HepG2 (cell line): Measurements from ENCODE around the gene LHX5. TPM values are rescaled to one million over a fixed set of nuclear protein-coding genes. Genes with fewer than 3 reads are reported as not detected.

Source experiments
- ATF1 ChIP-seq: IDR thresholded peaks from 2 replicates; pipeline ENCODE4 v1.6.1; 2016; ENCODE audit warnings: mild to moderate bottlenecking, control low read depth
- ATM ChIP-seq: fragments of 450-650 bp; IDR thresholded peaks from 2 replicates; pipeline ENCODE4 v1.7.1; 2017; ENCODE audit warnings: mild to moderate bottlenecking, borderline replicate concordance
- ELF4 ChIP-seq: sonication (generic); formaldehyde crosslinking; IDR thresholded peaks from 2 replicates; pipeline ENCODE4 v1.5.0; 2020; ENCODE audit warnings: missing genetic modification reagents, mild to moderate bottlenecking, moderate library complexity, borderline replicate concordance
- GMEB1 ChIP-seq: sonication (generic); formaldehyde crosslinking; IDR thresholded peaks from 2 replicates; pipeline ENCODE4 v1.5.1; 2020; ENCODE audit warnings: missing genetic modification reagents, mild to moderate bottlenecking, borderline replicate concordance
- MXI1 ChIP-seq: IDR thresholded peaks from 3 replicates; pipeline ENCODE4 v1.6.1; 2012; ENCODE audit warnings: low read depth, low read length, inconsistent platforms, borderline replicate concordance
- NCOA5 ChIP-seq: sonication (generic); formaldehyde crosslinking; IDR thresholded peaks from 2 replicates; pipeline ENCODE4 v1.4.0; 2020; ENCODE audit warnings: missing genetic modification reagents
- NFIC ChIP-seq: IDR thresholded peaks from 2 replicates; pipeline ENCODE4 v1.6.1; 2012; ENCODE audit warnings: mild to moderate bottlenecking, low read length, inconsistent platforms
- NRL ChIP-seq: sonication (generic); formaldehyde crosslinking; IDR thresholded peaks from 2 replicates; pipeline ENCODE4 v1.5.0; 2020; ENCODE audit warnings: missing genetic modification reagents, mild to moderate bottlenecking, moderate library complexity, borderline replicate concordance
- PHB2 ChIP-seq: fragments of 450-650 bp; IDR thresholded peaks from 2 replicates; pipeline ENCODE4 v1.6.1; 2018; ENCODE audit not compliant: partially characterized antibody
- RAD51 ChIP-seq: fragments of 450-650 bp; IDR thresholded peaks from 2 replicates; pipeline ENCODE4 v1.6.1; 2016; ENCODE audit warnings: borderline replicate concordance
- SMARCC2 ChIP-seq: fragments of 450-650 bp; IDR thresholded peaks from 2 replicates; pipeline ENCODE4 v1.6.1; 2017; ENCODE audit warnings: antibody characterized with exemption, mild to moderate bottlenecking
- SMC3 ChIP-seq: IDR thresholded peaks from 2 replicates; pipeline ENCODE4 v1.6.1; 2011; ENCODE audit warnings: low read length, improper control_type of control experiment
- SRF ChIP-seq: IDR thresholded peaks from 2 replicates; pipeline ENCODE4 v1.6.1; 2011; ENCODE audit warnings: mild to moderate bottlenecking, low read depth, low read length, moderate library complexity
- STAG1 ChIP-seq: sonication (generic); formaldehyde crosslinking; IDR thresholded peaks from 2 replicates; pipeline ENCODE4 v1.4.0; 2020; ENCODE audit warnings: missing genetic modification reagents
- TAF1 ChIP-seq: sonication (generic); formaldehyde crosslinking; IDR thresholded peaks from 2 replicates; pipeline ENCODE4 v1.4.0; 2020; ENCODE audit warnings: missing genetic modification reagents
- TFDP2 ChIP-seq: sonication (generic); formaldehyde crosslinking; IDR thresholded peaks from 2 replicates; pipeline ENCODE4 v1.4.0; 2020; ENCODE audit warnings: missing genetic modification reagents
- TRIM24 ChIP-seq: sonication (generic); formaldehyde crosslinking; IDR thresholded peaks from 2 replicates; pipeline ENCODE4 v1.8.0; 2022; ENCODE audit warnings: mild to moderate bottlenecking, missing genetic modification reagents
- ZBTB10 ChIP-seq: sonication (generic); formaldehyde crosslinking; IDR thresholded peaks from 2 replicates; pipeline ENCODE4 v1.4.0; 2020; ENCODE audit warnings: missing genetic modification reagents, borderline replicate concordance
- ZBTB7B ChIP-seq: sonication (generic); formaldehyde crosslinking; IDR thresholded peaks from 2 replicates; pipeline ENCODE4 v1.4.0; 2020; ENCODE audit warnings: missing genetic modification reagents
- ZNF101 ChIP-seq: sonication (generic); formaldehyde crosslinking; IDR thresholded peaks from 2 replicates; pipeline ENCODE4 v1.4.0; 2020; ENCODE audit warnings: mild to moderate bottlenecking, low read depth, missing genetic modification reagents, borderline replicate concordance
- ZNF451 ChIP-seq: sonication (generic); formaldehyde crosslinking; IDR thresholded peaks from 2 replicates; pipeline ENCODE4 v1.5.0; 2020; ENCODE audit warnings: mild to moderate bottlenecking, missing genetic modification reagents
- ZNF710 ChIP-seq: sonication (generic); formaldehyde crosslinking; IDR thresholded peaks from 2 replicates; pipeline ENCODE4 v1.5.0; 2020; ENCODE audit warnings: mild to moderate bottlenecking, missing genetic modification reagents, borderline replicate concordance
- ZNF776 ChIP-seq: sonication (generic); formaldehyde crosslinking; IDR thresholded peaks from 2 replicates; pipeline ENCODE4 v1.4.0; 2020; ENCODE audit warnings: mild to moderate bottlenecking, missing genetic modification reagents
- ZNF883 ChIP-seq: sonication (generic); formaldehyde crosslinking; IDR thresholded peaks from 2 replicates; pipeline ENCODE4 v1.5.1; 2020; ENCODE audit warnings: mild to moderate bottlenecking, missing genetic modification reagents; ENCODE audit errors: not compliant biosample characterization
- polyA plus RNA-seq, 8 experiments: library from polyadenylated mRNA; depleted of rRNA in 3 of 8; stranded (reverse) in 7 of 8; unstranded in 1 of 8; fragments of >200 nt; fragmentation: Illumina TruSeq in 4 of 8; extraction: Trizol in 4 of 8; gene quantifications; 2 replicates each; pipeline versions ENCODE4 v1.2.1 to v1.2.3, GENCODE V29; 2011 to 2016; ENCODE audit warnings: low read depth in 4 of 8, missing spikeins in 1 of 8, mixed read lengths in 1 of 8; ENCODE audit not compliant: insufficient read depth in 1 of 8
- total RNA-seq, 5 experiments: library from RNA; depleted of rRNA; stranded (reverse); fragments of >200 nt; fragmentation: Illumina TruSeq; extraction: Trizol; gene quantifications; 2 replicates each; pipeline ENCODE4 v1.2.3, GENCODE V29; 2016; ENCODE audit warnings: low read depth in 1 of 5

The LHX5 gene
- total and polyA plus RNA-seq, 2 of the 13 experiments (the other 11 are each of a cell fraction or from before 2014, with no cell fraction given) = not detected

- no peak for TF ChIP-seq ZBTB10
- TF ChIP-seq ZNF451 (CRISPR knock-in tag) = no peak
- TF ChIP-seq SMC3 = peak; percentile 67
- TF ChIP-seq ATM = no peak
- no peak for TF ChIP-seq SRF
- TF ChIP-seq TFDP2 (CRISPR knock-in tag) = no peak
- no peak for TF ChIP-seq ATF1 (CRISPR knock-in tag)
- TF ChIP-seq PHB2 = no peak
- no peak for TF ChIP-seq SMARCC2
- TF ChIP-seq STAG1 (CRISPR knock-in tag) = peak; percentile 70
- TF ChIP-seq TRIM24 (CRISPR knock-in tag) = no peak
- no peak for TF ChIP-seq ZNF101
- TF ChIP-seq NRL (CRISPR knock-in tag) = no peak
- no peak for TF ChIP-seq RAD51
- no peak for TF ChIP-seq ZNF883 (CRISPR knock-in tag)
- TF ChIP-seq ZNF776 (CRISPR knock-in tag) = 0 out of 2 replicates have a peak, but pooled peaks have one; percentile 30
- no peak for TF ChIP-seq NCOA5 (CRISPR knock-in tag)
- TF ChIP-seq TAF1 (CRISPR knock-in tag) = no peak
- TF ChIP-seq GMEB1 = no peak
- TF ChIP-seq NFIC = no peak
- no peak for TF ChIP-seq ELF4
- TF ChIP-seq MXI1 = no peak
- no peak for TF ChIP-seq ZBTB7B (CRISPR knock-in tag)
- TF ChIP-seq ZNF710 = no peak
Measured at GRCh38 chr12:113424915-113425823, 46.5 kb downstream of the LHX5 start (continued).
